Activated T-helper 1 cell treated with anti-CD3 and anti-CD28 coated beads, Interleukin-12 subunit alpha, Interleukin-12 subunit beta, Interleukin-2, Interleukin-4 antibody, amounts not matched to agents 30 ng/mL and 10 ng/mL and 1 ng/mL, durations not matched to agents 14 hours and 24 hours and 36 hours (primary cell): ENCODE data around the gene THSD4. TPM values are rescaled to one million over a fixed set of nuclear protein-coding genes. Genes with fewer than 3 reads are reported as not detected.
"Not testable (repeated sequence)": the region's sequence is repeated elsewhere in the genome, so short reads cannot be mapped to it uniquely, and the experiment has no call there.

Experiments
- DNase-seq: peaks from one replicate; pipeline ENCODE4 v3.0.0; 2021; ENCODE audit warnings: low spot score
- H3K27ac Mint-ChIP-seq: one replicate; pipeline ENCODE4 v1.8.0; 2021; ENCODE audit warnings: mild to moderate bottlenecking, mixed read lengths
- H3K27me3 Mint-ChIP-seq: one replicate; pipeline ENCODE4 v1.8.0; 2022; ENCODE audit warnings: mild to moderate bottlenecking, moderate library complexity, mixed read lengths; ENCODE audit not compliant: insufficient read depth
- H3K36me3 Mint-ChIP-seq: one replicate; pipeline ENCODE4 v1.8.0; 2021; ENCODE audit warnings: low read depth, mixed read lengths
- H3K4me1 Mint-ChIP-seq: one replicate; pipeline ENCODE4 v1.8.0; 2021; ENCODE audit warnings: low read depth, mixed read lengths
- H3K4me3 Mint-ChIP-seq: one replicate; pipeline ENCODE4 v1.8.0; 2021; ENCODE audit warnings: mild to moderate bottlenecking, moderate library complexity, mixed read lengths
- H3K9me3 Mint-ChIP-seq: one replicate; pipeline ENCODE4 v1.8.0; 2021; ENCODE audit warnings: mixed read lengths
- intact Hi-C: fragments of 100-400 bp; cut with micrococcal nuclease; formaldehyde crosslinking; loops from one replicate; pipeline ENCODE4 v1.15.1; 2024
- total RNA-seq: library from RNA; stranded (reverse); gene quantifications from 2 replicates; pipeline ENCODE4 v1.2.3, GENCODE V29; 2022

THSD4 gene
- total RNA-seq, 1 donor from 2014 or later: not detected

GRCh38 chr15:71352765-71353164, 237.5 kb downstream of the THSD4 start:
- DNase-seq: no peak
- intact Hi-C loops: no loop called here
- H3K36me3 Mint-ChIP-seq: no peaks in the 10 kb centered on the region
- no peaks in the 10 kb centered on the region for H3K4me1 Mint-ChIP-seq
- no peaks in the 10 kb centered on the region for H3K9me3 Mint-ChIP-seq
- peaks cover 7% of the 10 kb centered on the region for H3K27me3 Mint-ChIP-seq
- H3K27ac Mint-ChIP-seq: no peak overlapping the region
- H3K4me3 Mint-ChIP-seq: no peak overlapping the region

DNA sequence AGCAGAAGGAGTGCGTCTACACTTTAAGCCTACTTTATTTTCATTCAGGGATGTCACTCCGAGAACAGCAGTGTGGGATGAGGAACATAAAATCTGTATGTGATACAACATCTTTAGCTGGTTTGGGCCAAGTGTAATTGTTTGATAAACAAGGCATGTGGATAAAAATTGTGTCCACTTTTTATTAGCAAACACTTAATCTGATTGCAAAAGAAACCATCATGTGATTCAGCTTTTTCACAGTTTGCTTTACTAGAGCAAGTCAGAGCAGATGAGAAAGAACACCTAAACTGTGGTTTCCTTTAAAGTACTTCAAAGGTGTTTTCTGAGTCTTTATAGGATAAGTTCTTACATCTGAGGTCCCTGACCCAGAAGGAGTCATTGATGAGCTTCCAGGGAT, 237.9 kb downstream of the THSD4 start:
- Mint-ChIP-seq H3K27me3 (peaks cover 7% of the 10 kb centered on the region), H3K27ac (no peak overlapping the region), H3K4me1 (no peaks in the 10 kb centered on the region), H3K4me3 (no peak overlapping the region), H3K36me3 (no peaks in the 10 kb centered on the region), H3K9me3 (no peaks in the 10 kb centered on the region)
- DNase-seq: no peak
- intact Hi-C loops: no loop called here

DNA sequence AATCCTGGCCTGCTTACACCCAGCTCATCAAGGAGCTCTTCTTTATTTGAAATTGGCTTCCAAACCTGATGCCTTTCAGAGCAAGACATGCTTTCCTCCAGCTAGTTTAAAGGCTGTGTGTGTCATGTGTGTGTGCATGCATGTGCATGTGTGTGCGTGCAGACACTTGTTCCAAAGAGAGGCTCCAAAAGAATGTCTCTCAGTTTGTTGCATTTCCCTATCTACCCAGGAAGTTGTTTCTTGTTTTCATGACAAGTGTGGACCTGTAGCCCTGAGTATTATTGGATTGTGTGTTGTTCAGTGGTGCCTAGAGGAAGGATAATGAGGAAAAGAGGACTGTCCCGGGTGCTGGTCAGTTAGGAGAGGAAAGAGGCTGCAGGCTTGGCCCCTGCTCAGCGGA, 240.0 kb downstream of the THSD4 start:
- Mint-ChIP-seq H3K27ac (no peak overlapping the region), H3K4me1 (no peaks in the 10 kb centered on the region), H3K36me3 (no peaks in the 10 kb centered on the region), H3K4me3 (no peak overlapping the region), H3K9me3 (no peaks in the 10 kb centered on the region), H3K27me3 (peaks cover 6% of the 10 kb centered on the region)
- no peak for DNase-seq
- intact Hi-C loops: no loop called here

GRCh38 chr15:71357321-71357732, 242.1 kb downstream of the THSD4 start:
- Mint-ChIP-seq H3K27me3 (peaks cover 6% of the 10 kb centered on the region), H3K4me3 (no peak overlapping the region), H3K36me3 (no peaks in the 10 kb centered on the region), H3K9me3 (peaks cover 4% of the 10 kb centered on the region), H3K4me1 (no peaks in the 10 kb centered on the region), H3K27ac (no peak overlapping the region)
- intact Hi-C loops: no loop called here
- no peak for DNase-seq

- no peak for DNase-seq
- no peak overlapping the region for H3K4me3 Mint-ChIP-seq
- intact Hi-C loops: no loop called here
- H3K9me3 Mint-ChIP-seq: peaks cover 4% of the 10 kb centered on the region
- peaks cover 4% of the 10 kb centered on the region for H3K27me3 Mint-ChIP-seq
- H3K4me1 Mint-ChIP-seq: no peaks in the 10 kb centered on the region
- no peak overlapping the region for H3K27ac Mint-ChIP-seq
- no peaks in the 10 kb centered on the region for H3K36me3 Mint-ChIP-seq
Observed at GRCh38 chr15:71357967-71358366, 242.7 kb downstream of the THSD4 start.

- no peak overlapping the region for H3K4me3 Mint-ChIP-seq
- H3K4me1 Mint-ChIP-seq: no peaks in the 10 kb centered on the region
- intact Hi-C loops: no loop called here
- H3K36me3 Mint-ChIP-seq: no peaks in the 10 kb centered on the region
- H3K27ac Mint-ChIP-seq: no peak overlapping the region
- no peak for DNase-seq
- H3K27me3 Mint-ChIP-seq: peaks cover 4% of the 10 kb centered on the region
- peaks cover 4% of the 10 kb centered on the region for H3K9me3 Mint-ChIP-seq
Observed at GRCh38 chr15:71359246-71359645, 244.0 kb downstream of the THSD4 start.

DNA sequence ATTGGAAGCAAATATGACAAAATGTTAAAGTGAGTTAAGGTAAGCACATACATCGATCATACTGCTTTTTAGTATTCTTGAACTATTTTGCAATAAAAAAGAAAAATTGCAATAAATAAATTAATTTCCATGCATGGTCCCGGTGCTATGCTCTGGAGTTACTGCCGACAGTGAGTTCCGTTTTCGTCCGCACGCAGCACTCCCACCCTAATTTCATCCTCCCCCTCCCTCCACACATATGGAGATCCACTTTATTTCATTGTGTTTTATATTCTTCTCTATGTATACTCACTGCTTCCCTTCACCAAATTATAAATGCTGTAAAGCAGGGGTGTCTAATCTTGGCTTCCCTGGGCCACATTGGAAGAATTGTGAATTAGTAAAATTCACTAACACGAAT, 247.3 kb downstream of the THSD4 start:
- H3K27ac Mint-ChIP-seq: no peak overlapping the region

GRCh38 chr15:71362987-71363968, 248.0 kb downstream of the THSD4 start:
- Mint-ChIP-seq H3K36me3 (no peaks in the 10 kb centered on the region), H3K4me3 (no peak overlapping the region), H3K27ac (no peak overlapping the region), H3K9me3 (peaks cover 4% of the 10 kb centered on the region), H3K4me1 (no peaks in the 10 kb centered on the region), H3K27me3 (peaks cover 6% of the 10 kb centered on the region)
- DNase-seq: no peak
- intact Hi-C loops: no loop called here

More for the DNA sequence above, 247.3 kb downstream of the THSD4 start:
- intact Hi-C loops: no loop called here
- Mint-ChIP-seq H3K4me3 (no peak overlapping the region), H3K27me3 (peaks cover 6% of the 10 kb centered on the region), H3K4me1 (no peaks in the 10 kb centered on the region), H3K9me3 (peaks cover 4% of the 10 kb centered on the region), H3K36me3 (no peaks in the 10 kb centered on the region)
- DNase-seq: no peak

GRCh38 chr15:71364117-71364584, 248.9 kb downstream of the THSD4 start:
- intact Hi-C loops: no loop called here
- DNase-seq: no peak
- Mint-ChIP-seq H3K4me3 (no peak overlapping the region), H3K27ac (no peak overlapping the region), H3K36me3 (no peaks in the 10 kb centered on the region), H3K4me1 (no peaks in the 10 kb centered on the region), H3K9me3 (peaks cover 4% of the 10 kb centered on the region), H3K27me3 (peaks cover 5% of the 10 kb centered on the region)

GRCh38 chr15:71366522-71366921, 251.3 kb downstream of the THSD4 start:
- H3K9me3 Mint-ChIP-seq: peaks cover 21% of the 10 kb centered on the region
- no peak overlapping the region for H3K27ac Mint-ChIP-seq
- intact Hi-C loops: no loop called here
- peaks cover 7% of the 10 kb centered on the region for H3K36me3 Mint-ChIP-seq
- H3K27me3 Mint-ChIP-seq: peaks cover 6% of the 10 kb centered on the region
- H3K4me1 Mint-ChIP-seq: no peaks in the 10 kb centered on the region
- H3K4me3 Mint-ChIP-seq: no peak overlapping the region
- no peak for DNase-seq

- Mint-ChIP-seq H3K36me3 (peaks cover 11% of the 10 kb centered on the region), H3K4me3 (no peak overlapping the region), H3K27ac (no peak overlapping the region), H3K27me3 (peaks cover 6% of the 10 kb centered on the region), H3K4me1 (no peaks in the 10 kb centered on the region), H3K9me3 (peaks cover 22% of the 10 kb centered on the region)
- intact Hi-C loops: no loop called here
- DNase-seq: no peak
Observed at GRCh38 chr15:71366926-71367325, 251.7 kb downstream of the THSD4 start.

DNA sequence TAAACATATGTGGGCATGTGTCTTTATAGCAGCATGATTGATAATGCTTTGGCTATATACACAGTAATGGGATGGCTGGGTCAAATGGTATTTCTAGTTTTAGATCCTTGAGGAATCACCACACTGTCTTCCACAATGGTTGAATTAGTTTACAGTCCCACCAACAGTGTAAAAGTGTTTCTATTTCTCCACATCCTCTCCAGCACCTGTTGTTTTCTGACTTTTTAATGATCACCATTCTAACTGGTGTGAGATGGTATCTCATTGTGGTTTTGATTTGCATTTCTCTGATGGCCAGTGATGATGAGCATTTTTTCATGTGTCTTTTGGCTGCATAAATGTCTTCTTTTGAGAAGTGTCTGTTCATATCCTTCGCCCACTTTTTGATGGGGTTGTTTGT, 252.5 kb downstream of the THSD4 start:
- H3K4me3 Mint-ChIP-seq, H3K4me1 Mint-ChIP-seq, DNase-seq, intact Hi-C loops, H3K27me3 Mint-ChIP-seq, H3K27ac Mint-ChIP-seq: not testable (repeated sequence)
- Mint-ChIP-seq H3K36me3 (peaks cover 12% of the 10 kb centered on the region), H3K9me3 (peaks cover 23% of the 10 kb centered on the region)

- H3K27ac Mint-ChIP-seq, H3K27me3 Mint-ChIP-seq, intact Hi-C loops: not testable (repeated sequence)
- Mint-ChIP-seq H3K4me1 (peaks cover 19% of the 10 kb centered on the region), H3K36me3 (peaks cover 12% of the 10 kb centered on the region), H3K4me3 (peak overlapping the region; percentile 45), H3K9me3 (peaks cover 31% of the 10 kb centered on the region)
- DNase-seq: peak; percentile 9
Observed at GRCh38 chr15:71372769-71373168, 257.5 kb downstream of the THSD4 start.
